ENCODE measurements around the gene CES5A.
"Not testable (repeated sequence)": the region's sequence is repeated elsewhere in the genome, so short reads cannot be mapped to it uniquely, and the experiment has no call there.

Gene CES5A, protein sequence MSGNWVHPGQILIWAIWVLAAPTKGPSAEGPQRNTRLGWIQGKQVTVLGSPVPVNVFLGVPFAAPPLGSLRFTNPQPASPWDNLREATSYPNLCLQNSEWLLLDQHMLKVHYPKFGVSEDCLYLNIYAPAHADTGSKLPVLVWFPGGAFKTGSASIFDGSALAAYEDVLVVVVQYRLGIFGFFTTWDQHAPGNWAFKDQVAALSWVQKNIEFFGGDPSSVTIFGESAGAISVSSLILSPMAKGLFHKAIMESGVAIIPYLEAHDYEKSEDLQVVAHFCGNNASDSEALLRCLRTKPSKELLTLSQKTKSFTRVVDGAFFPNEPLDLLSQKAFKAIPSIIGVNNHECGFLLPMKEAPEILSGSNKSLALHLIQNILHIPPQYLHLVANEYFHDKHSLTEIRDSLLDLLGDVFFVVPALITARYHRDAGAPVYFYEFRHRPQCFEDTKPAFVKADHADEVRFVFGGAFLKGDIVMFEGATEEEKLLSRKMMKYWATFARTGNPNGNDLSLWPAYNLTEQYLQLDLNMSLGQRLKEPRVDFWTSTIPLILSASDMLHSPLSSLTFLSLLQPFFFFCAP

GRCh38 chr16:55875273-55875672 lies at the start of gene CES5A:
Gene CES5A (minus strand): TSS chr16:55875373. CDS start chr16:55875221, 152 bp downstream.
- TF ChIP-seq GATA1 (IDR thresholded peaks at IDR 0.05; ENCODE audit: low read depth, low read length): no peak
- TF ChIP-seq POLR2A (IDR thresholded peaks at IDR 0.05; ENCODE audit: low read length): no peak
- DNase-seq: no peak

DNA sequence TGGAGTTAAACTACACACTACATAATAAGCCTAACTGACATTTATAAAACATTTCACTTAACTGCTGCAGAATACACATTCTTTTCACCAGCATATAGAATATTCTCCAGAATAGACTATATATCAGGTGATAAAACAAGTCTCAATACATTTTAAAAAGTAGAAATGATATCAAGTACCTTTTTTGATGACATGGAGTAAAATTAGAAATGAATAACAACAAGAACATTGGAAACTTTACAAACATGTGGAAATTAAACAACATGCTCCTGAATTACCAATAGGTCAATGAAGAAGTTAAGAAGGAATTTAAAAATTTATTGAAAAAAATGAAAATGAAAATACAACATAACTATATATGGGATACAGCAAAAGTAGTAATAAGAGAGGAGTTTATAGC lies 47.5 kb upstream of the CES5A start:
- TF ChIP-seq POLR2A (IDR thresholded peaks at IDR 0.05; ENCODE audit: low read length) (no peak), GATA1 (IDR thresholded peaks at IDR 0.05; ENCODE audit: low read depth, low read length) (no peak)

GRCh38 chr16:55917373-55918160 lies 42.4 kb upstream of the CES5A start:
- DNase-seq: no peak
- TF ChIP-seq GATA1 (IDR thresholded peaks at IDR 0.05; ENCODE audit: low read depth, low read length) (no peak), POLR2A (IDR thresholded peaks at IDR 0.05; ENCODE audit: low read length) (no peak)

More for the DNA sequence above, 47.5 kb upstream of the CES5A start:
- no peak for DNase-seq

DNA sequence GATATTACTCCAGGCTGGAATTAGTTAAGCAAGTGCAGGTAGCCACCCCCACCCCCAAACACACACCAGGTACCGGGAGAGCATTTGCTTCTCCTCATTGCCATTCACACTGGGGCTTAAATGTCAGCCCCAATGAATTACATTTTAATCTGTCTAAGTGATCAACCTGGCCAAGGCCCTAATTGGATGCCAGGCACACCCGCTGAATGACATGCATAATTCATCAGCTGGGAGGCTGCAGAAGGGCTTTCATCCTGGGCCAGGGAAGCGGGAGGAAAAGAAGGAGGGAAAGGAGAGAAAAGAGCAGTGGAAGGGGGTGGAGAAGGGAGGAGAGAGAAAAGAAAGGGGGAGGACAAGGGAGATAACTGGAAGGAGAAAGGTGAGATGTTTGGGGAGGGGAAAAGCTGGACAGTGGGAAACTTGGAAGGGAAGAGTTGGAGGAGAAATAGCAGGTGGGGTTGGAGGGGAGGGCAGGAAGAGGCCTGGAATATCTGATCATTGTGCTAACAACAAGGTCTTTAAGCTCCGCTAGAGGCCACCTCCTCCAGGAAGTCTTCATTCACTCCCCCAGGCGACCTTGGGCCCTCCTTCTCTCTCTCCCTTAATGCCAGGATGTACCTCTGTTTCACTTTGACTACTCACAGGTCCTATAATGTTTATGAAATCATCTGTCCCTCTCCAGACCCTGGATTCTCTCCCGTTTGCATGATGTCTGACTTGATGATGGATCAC lies 40.1 kb upstream of the CES5A start:
- TF ChIP-seq GATA1 (IDR thresholded peaks at IDR 0.05; ENCODE audit: low read depth, low read length) (no peak), POLR2A (IDR thresholded peaks at IDR 0.05; ENCODE audit: low read length) (no peak)
- no peak for DNase-seq

- no peak for DNase-seq
- TF ChIP-seq GATA1 (IDR thresholded peaks at IDR 0.05; ENCODE audit: low read depth, low read length) (no peak), POLR2A (IDR thresholded peaks at IDR 0.05; ENCODE audit: low read length) (no peak)
Observed at GRCh38 chr16:55914383-55914782, 39.2 kb upstream of the CES5A start.

DNA sequence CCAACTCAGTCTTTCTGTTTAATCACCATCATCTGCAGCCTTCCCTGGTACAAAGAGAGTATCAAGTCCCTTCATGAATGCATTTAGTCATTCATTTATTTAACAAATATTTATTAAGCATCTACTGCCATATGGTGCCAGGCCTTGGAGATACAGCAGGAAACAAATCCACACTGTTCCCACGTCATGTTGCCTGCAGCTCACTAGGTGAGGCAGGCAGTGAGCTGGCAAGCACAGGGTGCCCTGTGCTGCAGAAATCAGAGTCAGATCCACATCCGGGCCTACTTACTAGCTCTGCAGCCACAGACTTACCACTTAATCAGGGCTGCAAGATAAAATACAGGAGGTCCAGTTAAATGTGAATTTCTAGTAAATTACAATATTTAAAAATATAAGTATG lies 38.5 kb upstream of the CES5A start:
- no peak for DNase-seq
- no peak for TF ChIP-seq POLR2A (IDR thresholded peaks at IDR 0.05; ENCODE audit: low read length)
- TF ChIP-seq GATA1 (IDR thresholded peaks at IDR 0.05; ENCODE audit: low read depth, low read length): no peak

GRCh38 chr16:55913121-55913520 lies 37.9 kb upstream of the CES5A start:
- not testable (repeated sequence) for DNase-seq

GRCh38 chr16:55912022-55912421 lies 36.8 kb upstream of the CES5A start:
- TF ChIP-seq GATA1 (IDR thresholded peaks at IDR 0.05; ENCODE audit: low read depth, low read length) (no peak), POLR2A (IDR thresholded peaks at IDR 0.05; ENCODE audit: low read length) (no peak)
- no peak for DNase-seq

GRCh38 chr16:55911616-55912015 lies 36.4 kb upstream of the CES5A start:
- DNase-seq: no peak
- TF ChIP-seq GATA1 (IDR thresholded peaks at IDR 0.05; ENCODE audit: low read depth, low read length): no peak
- TF ChIP-seq POLR2A (IDR thresholded peaks at IDR 0.05; ENCODE audit: low read length): no peak

DNA sequence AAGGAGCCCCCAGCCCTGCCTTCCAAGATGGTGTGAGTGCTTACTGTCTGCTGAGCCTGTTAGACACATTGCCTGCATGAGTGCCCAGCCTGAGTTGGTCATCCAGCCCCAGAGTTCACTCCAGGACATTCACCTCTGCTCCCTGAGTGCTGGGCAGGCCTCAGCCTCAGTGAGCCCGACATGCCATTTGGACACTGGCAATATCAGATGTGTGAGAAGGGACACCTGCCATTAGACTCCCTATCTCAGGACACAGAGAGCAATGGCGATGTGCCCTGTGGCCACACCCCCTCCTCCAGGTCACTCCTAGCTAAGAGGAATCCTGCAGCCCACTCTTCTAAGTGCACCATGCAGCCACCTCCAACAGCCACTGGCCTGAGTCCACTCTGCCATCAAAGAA lies 34.7 kb upstream of the CES5A start:
- TF ChIP-seq POLR2A (IDR thresholded peaks at IDR 0.05; ENCODE audit: low read length): no peak
- no peak for TF ChIP-seq GATA1 (IDR thresholded peaks at IDR 0.05; ENCODE audit: low read depth, low read length)
- DNase-seq: no peak

- no peak for TF ChIP-seq POLR2A (IDR thresholded peaks at IDR 0.05; ENCODE audit: low read length)
- TF ChIP-seq GATA1 (IDR thresholded peaks at IDR 0.05; ENCODE audit: low read depth, low read length): no peak
- no peak for DNase-seq
Observed at GRCh38 chr16:55908641-55909040, 33.5 kb upstream of the CES5A start.

- DNase-seq: no peak
- TF ChIP-seq GATA1 (IDR thresholded peaks at IDR 0.05; ENCODE audit: low read depth, low read length) (no peak), POLR2A (IDR thresholded peaks at IDR 0.05; ENCODE audit: low read length) (no peak)
Observed at GRCh38 chr16:55907661-55908060, 32.5 kb upstream of the CES5A start.

DNA sequence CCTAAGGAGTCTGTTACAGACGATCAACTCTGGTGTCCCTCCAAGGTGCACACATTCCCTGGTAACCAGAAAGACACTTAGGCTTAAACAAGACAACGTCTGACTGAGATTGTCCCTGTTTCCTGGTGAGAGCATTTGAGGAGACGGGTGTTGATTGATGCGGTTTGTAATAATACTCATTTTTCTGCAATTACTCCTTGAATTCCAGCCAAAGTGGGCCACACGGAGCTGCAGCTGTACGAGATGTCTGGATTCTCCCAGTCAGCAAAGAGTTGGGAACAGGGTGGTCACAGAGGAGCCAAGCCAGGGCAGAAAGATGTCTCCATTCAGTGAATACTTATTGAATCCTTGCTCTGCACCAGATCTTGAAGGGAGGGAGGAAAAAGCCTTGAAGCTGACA lies 30.9 kb upstream of the CES5A start:
- no peak for TF ChIP-seq POLR2A (IDR thresholded peaks at IDR 0.05; ENCODE audit: low read length)
- TF ChIP-seq GATA1 (IDR thresholded peaks at IDR 0.05; ENCODE audit: low read depth, low read length): no peak
- no peak for DNase-seq

DNA sequence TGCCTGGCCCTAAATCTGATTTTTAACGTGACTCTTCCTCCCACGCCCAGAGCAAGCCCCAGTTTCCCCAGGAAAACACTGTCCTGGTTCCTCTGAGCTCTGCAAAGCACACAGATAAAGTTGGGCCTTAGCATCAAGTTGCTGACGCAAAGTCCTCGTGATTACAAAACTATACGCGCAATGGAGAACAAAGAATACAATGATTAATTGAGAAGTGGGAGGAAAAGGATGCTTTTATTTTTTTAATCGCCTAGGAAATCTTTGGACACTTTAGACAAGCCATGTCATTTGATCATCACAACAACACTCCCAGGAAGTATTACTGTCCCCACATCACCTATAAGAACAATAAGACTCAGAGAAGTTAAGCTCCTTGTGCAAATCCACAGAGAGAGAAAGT lies 30.5 kb upstream of the CES5A start:
- DNase-seq: no peak
- TF ChIP-seq POLR2A (IDR thresholded peaks at IDR 0.05; ENCODE audit: low read length): no peak
- no peak for TF ChIP-seq GATA1 (IDR thresholded peaks at IDR 0.05; ENCODE audit: low read depth, low read length)
